AG10803 (cell line): Measurements from ENCODE around the gene FUCA1.

ENCODE experiments used
- DNase-seq: peaks from one replicate; pipeline ENCODE4 v3.0.0; 2010; ENCODE audit warnings: low read depth
- H3K4me3 ChIP-seq: 2 replicates; pipeline ENCODE4 v1.5.1; 2011; ENCODE audit warnings: mild to moderate bottlenecking, low read length, control low read depth
- TF ChIP-seq, protein P1 (sequence below): conservative IDR thresholded peaks from 2 replicates; pipeline ENCODE4 v1.5.1; 2011; ENCODE audit warnings: mild to moderate bottlenecking, low read length, control low read depth, inconsistent platforms

Gene FUCA1

DNA sequence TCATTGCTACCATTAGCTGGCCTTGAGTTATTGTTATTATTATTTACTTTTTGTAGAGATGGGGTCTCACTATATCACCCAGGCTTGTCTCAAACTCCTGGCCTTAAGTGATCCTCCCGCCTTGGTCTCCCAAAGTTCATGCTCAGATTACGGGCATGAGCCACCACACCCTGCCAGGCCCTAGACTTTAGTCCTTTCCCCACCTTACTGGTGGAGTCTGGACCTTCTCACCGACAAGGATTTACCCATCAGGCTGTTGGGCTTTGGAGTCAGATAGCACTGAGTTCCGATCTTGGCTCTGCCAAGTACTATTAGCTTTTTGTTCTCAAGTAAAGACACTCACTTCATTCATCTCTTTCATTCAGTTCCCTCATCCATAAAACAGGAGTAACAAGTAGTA lies 27.9 kb upstream of the FUCA1 start:
- TF ChIP-seq, protein P1, sequence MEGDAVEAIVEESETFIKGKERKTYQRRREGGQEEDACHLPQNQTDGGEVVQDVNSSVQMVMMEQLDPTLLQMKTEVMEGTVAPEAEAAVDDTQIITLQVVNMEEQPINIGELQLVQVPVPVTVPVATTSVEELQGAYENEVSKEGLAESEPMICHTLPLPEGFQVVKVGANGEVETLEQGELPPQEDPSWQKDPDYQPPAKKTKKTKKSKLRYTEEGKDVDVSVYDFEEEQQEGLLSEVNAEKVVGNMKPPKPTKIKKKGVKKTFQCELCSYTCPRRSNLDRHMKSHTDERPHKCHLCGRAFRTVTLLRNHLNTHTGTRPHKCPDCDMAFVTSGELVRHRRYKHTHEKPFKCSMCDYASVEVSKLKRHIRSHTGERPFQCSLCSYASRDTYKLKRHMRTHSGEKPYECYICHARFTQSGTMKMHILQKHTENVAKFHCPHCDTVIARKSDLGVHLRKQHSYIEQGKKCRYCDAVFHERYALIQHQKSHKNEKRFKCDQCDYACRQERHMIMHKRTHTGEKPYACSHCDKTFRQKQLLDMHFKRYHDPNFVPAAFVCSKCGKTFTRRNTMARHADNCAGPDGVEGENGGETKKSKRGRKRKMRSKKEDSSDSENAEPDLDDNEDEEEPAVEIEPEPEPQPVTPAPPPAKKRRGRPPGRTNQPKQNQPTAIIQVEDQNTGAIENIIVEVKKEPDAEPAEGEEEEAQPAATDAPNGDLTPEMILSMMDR, result no peak
- no peak for DNase-seq
- no peak overlapping the region for H3K4me3 ChIP-seq

DNA sequence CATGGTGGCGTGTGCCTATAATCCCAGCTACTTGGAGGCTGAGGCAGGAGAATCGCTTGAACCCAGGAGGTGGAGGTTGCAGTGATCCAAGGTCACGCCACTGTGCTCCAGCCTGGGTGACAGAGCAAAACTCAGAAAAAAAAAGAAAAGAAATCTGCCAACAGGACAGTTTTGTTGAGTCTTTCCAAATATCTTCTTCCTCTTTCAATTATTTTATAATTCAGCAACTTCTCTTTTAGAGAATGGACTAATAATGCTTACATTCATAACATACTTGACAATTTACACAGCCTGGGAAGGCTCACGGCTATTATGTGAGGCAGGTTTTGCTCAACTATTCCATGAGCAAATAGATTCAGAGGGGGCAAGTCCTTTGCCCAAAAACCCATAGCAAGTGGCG lies 27.0 kb upstream of the FUCA1 start:
- TF ChIP-seq, protein P1, result no peak
- no peak overlapping the region for H3K4me3 ChIP-seq
- no peak for DNase-seq

DNA sequence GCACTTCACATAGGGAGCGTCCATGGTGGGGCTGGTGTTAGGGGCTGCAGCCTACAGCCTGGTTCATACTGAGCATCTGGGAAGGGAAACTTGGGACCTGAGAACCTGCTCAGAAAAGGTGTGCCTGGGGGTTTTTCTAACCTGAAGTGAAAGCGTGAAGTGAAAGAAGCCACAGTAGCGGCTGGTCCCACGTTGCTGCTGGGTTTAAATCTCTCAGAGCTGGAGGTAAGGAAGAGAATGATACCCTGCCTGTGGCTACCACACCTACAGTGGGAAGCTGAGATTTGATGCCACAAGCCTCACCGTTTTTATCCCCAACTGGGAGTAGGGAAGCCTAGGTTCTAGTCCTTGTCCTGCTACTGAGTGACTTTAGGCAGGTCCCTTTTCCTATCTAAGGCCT lies 21.0 kb upstream of the FUCA1 start:
- H3K4me3 ChIP-seq, result no peak overlapping the region
- TF ChIP-seq, protein P1, result no peak
- no peak for DNase-seq

DNA sequence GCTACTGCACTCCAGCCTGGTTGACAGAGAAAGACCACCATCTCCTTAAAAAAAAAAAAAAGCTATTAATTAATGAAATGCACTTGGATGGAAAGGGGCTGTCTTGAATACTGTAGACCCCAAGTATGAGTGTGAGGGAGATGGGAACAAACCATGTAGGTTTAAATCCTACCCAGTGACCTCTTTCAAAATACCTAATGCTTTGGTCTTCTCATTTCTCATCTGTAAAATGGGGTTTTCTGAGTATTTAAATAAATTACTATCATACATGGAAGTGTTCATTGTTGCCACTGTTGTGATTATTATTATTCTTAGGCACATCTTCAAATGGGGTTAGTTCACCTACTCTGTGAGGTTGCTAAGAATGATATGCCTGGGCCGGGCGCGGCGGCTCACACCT lies 17.1 kb upstream of the FUCA1 start:
- H3K4me3 ChIP-seq, result no peak overlapping the region
- TF ChIP-seq, protein P1, result no peak
- DNase-seq, result no peak

DNA sequence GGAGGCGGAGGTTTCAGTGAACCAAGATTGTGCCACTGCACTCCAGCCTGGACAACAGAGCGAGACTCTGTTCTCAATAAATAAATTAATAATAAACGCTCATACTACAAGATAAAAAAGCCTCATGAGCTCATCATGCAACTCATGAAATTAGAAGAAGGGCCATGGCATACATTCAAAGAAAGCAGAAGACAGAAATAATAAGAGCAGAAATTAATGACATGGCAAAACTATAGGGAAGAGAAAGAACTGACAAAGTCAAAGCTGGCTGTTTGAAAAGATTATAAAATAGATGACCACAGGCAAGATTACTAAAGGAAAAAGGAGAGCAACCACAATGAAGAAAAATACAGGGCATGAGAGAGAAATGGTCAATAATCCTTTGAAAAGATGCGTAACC lies 14.7 kb upstream of the FUCA1 start:
- DNase-seq, result no peak
- TF ChIP-seq, protein P1, result no peak

DNA sequence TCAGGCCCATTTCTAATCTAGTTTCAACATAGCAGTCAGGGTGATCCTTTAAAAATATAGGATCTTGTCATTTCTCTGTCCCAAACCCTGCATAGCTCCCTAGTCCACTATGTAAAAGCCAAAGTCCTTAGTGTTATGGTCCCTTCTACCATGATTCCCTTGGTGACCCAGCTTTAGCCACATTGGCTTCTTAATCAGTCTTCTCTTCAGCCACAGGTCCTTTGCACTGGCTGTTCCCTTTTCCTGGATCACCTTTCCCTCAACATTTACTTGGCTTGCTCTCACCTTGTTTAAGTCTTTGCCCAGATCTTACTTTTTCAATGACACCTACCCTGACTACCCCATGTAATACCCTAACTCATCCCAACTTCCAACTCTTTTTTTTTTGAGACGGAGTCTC lies 11.7 kb upstream of the FUCA1 start:
- no peak overlapping the region for H3K4me3 ChIP-seq
- TF ChIP-seq, protein P1, result no peak
- DNase-seq, result no peak

More for the DNA sequence above, 14.7 kb upstream of the FUCA1 start:
- no peak overlapping the region for H3K4me3 ChIP-seq

DNA sequence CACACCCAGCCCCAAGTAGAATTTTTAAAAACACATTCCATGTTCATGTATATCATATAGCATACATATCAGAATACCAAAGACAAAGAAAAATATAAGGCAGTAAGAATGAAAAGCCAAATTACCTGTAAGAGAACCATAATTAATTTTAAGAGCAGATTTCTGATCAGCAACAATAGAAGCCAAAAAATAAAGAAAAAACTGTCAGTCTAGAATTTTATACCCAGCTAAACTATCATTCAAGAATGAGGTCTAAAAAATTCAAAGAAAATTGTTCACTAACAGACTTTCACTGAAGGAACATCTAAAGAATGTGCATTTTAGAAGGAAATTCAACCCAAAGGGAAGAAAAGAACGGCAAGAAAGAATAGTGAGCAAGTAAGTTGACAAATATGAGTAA lies 10.6 kb upstream of the FUCA1 start:
- TF ChIP-seq, protein P1, result no peak
- no peak for DNase-seq
- H3K4me3 ChIP-seq, result no peak overlapping the region
